Measurements from ENCODE around the gene ZNF664.

Gene ZNF664

GRCh38 chr12:123990511-123990910, 17.5 kb downstream of the ZNF664 start:
- DNase-seq (ENCODE audit: low read depth): no peak

GRCh38 chr12:123991372-123991951, 18.4 kb downstream of the ZNF664 start:
- DNase-seq (ENCODE audit: low read depth): no peak

- no peak for DNase-seq (ENCODE audit: low read depth)
These were observed 19.3 kb downstream of the ZNF664 start for GRCh38 chr12:123992118-123992825.

- no peak for DNase-seq (ENCODE audit: low read depth)
These were observed 22.2 kb downstream of the ZNF664 start for GRCh38 chr12:123995023-123995748.

- no peak for DNase-seq (ENCODE audit: low read depth)
These were observed 23.6 kb downstream of the ZNF664 start for GRCh38 chr12:123996581-123996980.

- no peak for DNase-seq (ENCODE audit: low read depth)
These were observed 24.2 kb downstream of the ZNF664 start for GRCh38 chr12:123997033-123997822.

GRCh38 chr12:123997908-123998307, 24.9 kb downstream of the ZNF664 start:
- DNase-seq (ENCODE audit: low read depth): no peak

- no peak for DNase-seq (ENCODE audit: low read depth)
These were observed 25.5 kb downstream of the ZNF664 start for GRCh38 chr12:123998344-123998990.

- DNase-seq (ENCODE audit: low read depth): no peak
These were observed 26.0 kb downstream of the ZNF664 start for GRCh38 chr12:123998991-123999359.

- DNase-seq (ENCODE audit: low read depth): no peak
These were observed 27.1 kb downstream of the ZNF664 start for GRCh38 chr12:124000111-124000510.

- no peak for DNase-seq (ENCODE audit: low read depth)
These were observed 28.3 kb downstream of the ZNF664 start for GRCh38 chr12:124001343-124001742.

- DNase-seq (ENCODE audit: low read depth): no peak
These were observed 29.1 kb downstream of the ZNF664 start for GRCh38 chr12:124002021-124002644.

- no peak for DNase-seq (ENCODE audit: low read depth)
These were observed 29.6 kb downstream of the ZNF664 start for GRCh38 chr12:124002654-124003053.

GRCh38 chr12:124004233-124004875, 31.3 kb downstream of the ZNF664 start:
- DNase-seq (ENCODE audit: low read depth): no peak

GRCh38 chr12:124006085-124006845, 33.2 kb downstream of the ZNF664 start:
- DNase-seq (ENCODE audit: low read depth): no peak

- no peak for DNase-seq (ENCODE audit: low read depth)
These were observed 34.1 kb downstream of the ZNF664 start for GRCh38 chr12:124006846-124007713.

- DNase-seq (ENCODE audit: low read depth): no peak
These were observed 35.0 kb downstream of the ZNF664 start for GRCh38 chr12:124007826-124008570.

GRCh38 chr12:124008595-124008994, 35.6 kb downstream of the ZNF664 start:
- DNase-seq (ENCODE audit: low read depth): no peak

- DNase-seq (ENCODE audit: low read depth): no peak
These were observed 36.8 kb downstream of the ZNF664 start for GRCh38 chr12:124009781-124010180.

Data from activated T-helper 9 cell treated with anti-CD3 and anti-CD28 coated beads, Interleukin-2, amount 50 U/mL, for 16 hours (primary cell).